Epithelial cell of proximal tubule (primary cell): Measurements from ENCODE around the gene LRRC4C. TPM values are rescaled to one million over a fixed set of nuclear protein-coding genes. Genes with fewer than 3 reads are reported as not detected.

ENCODE experiments used
- DNase-seq: peaks from one replicate; pipeline ENCODE4 v3.0.0-alpha.2; 2011; ENCODE audit warnings: low read depth
- H3K4me3 ChIP-seq: 2 replicates; pipeline ENCODE4 v1.5.1; 2011; ENCODE audit warnings: low read depth, mild to moderate bottlenecking, low read length
- total RNA-seq: library from RNA; depleted of rRNA; stranded (reverse); fragments of >200 nt; gene quantifications from 2 replicates; pipeline ENCODE4 v1.2.3, GENCODE V29; 2015
- TF ChIP-seq, protein P1 (sequence below): conservative IDR thresholded peaks from 2 replicates; pipeline ENCODE4 v1.5.1; 2012; ENCODE audit warnings: low read depth, mild to moderate bottlenecking, low read length

LRRC4C gene
- total RNA-seq, 1 donor from 2014 or later = 0.12 TPM

- DNase-seq = no peak
- H3K4me3 ChIP-seq = no peak overlapping the region
- TF ChIP-seq, protein P1, sequence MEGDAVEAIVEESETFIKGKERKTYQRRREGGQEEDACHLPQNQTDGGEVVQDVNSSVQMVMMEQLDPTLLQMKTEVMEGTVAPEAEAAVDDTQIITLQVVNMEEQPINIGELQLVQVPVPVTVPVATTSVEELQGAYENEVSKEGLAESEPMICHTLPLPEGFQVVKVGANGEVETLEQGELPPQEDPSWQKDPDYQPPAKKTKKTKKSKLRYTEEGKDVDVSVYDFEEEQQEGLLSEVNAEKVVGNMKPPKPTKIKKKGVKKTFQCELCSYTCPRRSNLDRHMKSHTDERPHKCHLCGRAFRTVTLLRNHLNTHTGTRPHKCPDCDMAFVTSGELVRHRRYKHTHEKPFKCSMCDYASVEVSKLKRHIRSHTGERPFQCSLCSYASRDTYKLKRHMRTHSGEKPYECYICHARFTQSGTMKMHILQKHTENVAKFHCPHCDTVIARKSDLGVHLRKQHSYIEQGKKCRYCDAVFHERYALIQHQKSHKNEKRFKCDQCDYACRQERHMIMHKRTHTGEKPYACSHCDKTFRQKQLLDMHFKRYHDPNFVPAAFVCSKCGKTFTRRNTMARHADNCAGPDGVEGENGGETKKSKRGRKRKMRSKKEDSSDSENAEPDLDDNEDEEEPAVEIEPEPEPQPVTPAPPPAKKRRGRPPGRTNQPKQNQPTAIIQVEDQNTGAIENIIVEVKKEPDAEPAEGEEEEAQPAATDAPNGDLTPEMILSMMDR = no peak
These were observed 1027.1 kb downstream of the LRRC4C start for GRCh38 chr11:40432358-40432757.

GRCh38 chr11:40425168-40425567 is 1034.3 kb downstream of the LRRC4C start:
- TF ChIP-seq, protein P1 = peak; percentile 34
- H3K4me3 ChIP-seq = no peak overlapping the region
- DNase-seq = no peak

- DNase-seq = no peak
- H3K4me3 ChIP-seq = no peak overlapping the region
- TF ChIP-seq, protein P1 = no peak
These were observed 1038.1 kb downstream of the LRRC4C start for GRCh38 chr11:40421208-40421981.

GRCh38 chr11:40417627-40418026 is 1041.8 kb downstream of the LRRC4C start:
- TF ChIP-seq, protein P1 = no peak
- DNase-seq = no peak
- no peak overlapping the region for H3K4me3 ChIP-seq

GRCh38 chr11:40407355-40407754 is 1052.1 kb downstream of the LRRC4C start:
- H3K4me3 ChIP-seq = no peak overlapping the region
- TF ChIP-seq, protein P1 = no peak
- DNase-seq = no peak

- TF ChIP-seq, protein P1 = no peak
- no peak overlapping the region for H3K4me3 ChIP-seq
- DNase-seq = no peak
These were observed 1053.8 kb downstream of the LRRC4C start for GRCh38 chr11:40405614-40406013.

GRCh38 chr11:40403321-40403720 is 1056.1 kb downstream of the LRRC4C start:
- TF ChIP-seq, protein P1 = no peak
- DNase-seq = no peak
- no peak overlapping the region for H3K4me3 ChIP-seq
